Uterus (tissue), 4 donors: ENCODE results near the gene MEF2C. TPM values are rescaled to one million over a fixed set of nuclear protein-coding genes. Genes with fewer than 3 reads are reported as not detected.

Experiments used
- DNase-seq, 2 donors: peaks; one replicate each; pipeline ENCODE4 v3.0.0-alpha.2; 2019 to 2020
- H3K27ac ChIP-seq, 2 donors: fragments of 200-600 bp; sonication (generic); 1 replicate in 1 of 2; 2 replicates in 1 of 2; pipeline ENCODE4 v1.5.1; 2016 to 2018
- H3K27me3 ChIP-seq, 2 donors: fragments of 200-600 bp; sonication (generic); one replicate each; pipeline ENCODE4 v1.5.1; 2018 to 2019; ENCODE audit warnings: control low read depth in 1 of 2
- H3K36me3 ChIP-seq, 2 donors: fragments of 200-600 bp; sonication (generic); one replicate each; pipeline ENCODE4 v1.5.1; 2019; ENCODE audit warnings: control low read depth in 1 of 2
- H3K4me1 ChIP-seq, 2 donors: fragments of 200-600 bp; sonication (generic); one replicate each; pipeline ENCODE4 v1.5.1; 2018 to 2019; ENCODE audit warnings: control low read depth in 1 of 2
- H3K4me3 ChIP-seq, 2 donors: fragments of 200-600 bp; sonication (generic); 1 replicate in 1 of 2; 2 replicates in 1 of 2; pipeline ENCODE4 v1.5.1; 2018 to 2019; ENCODE audit warnings: mild to moderate bottlenecking in 1 of 2
- H3K9me3 ChIP-seq, 2 donors: fragments of 200-600 bp; sonication (generic); one replicate each; pipeline ENCODE4 v1.5.1; 2019; ENCODE audit warnings: control low read depth in 1 of 2
- POLR2A ChIP-seq, 2 donors: fragments of 450-650 bp; IDR thresholded peaks; one replicate each; pipeline ENCODE4 v1.6.1; 2016; ENCODE audit warnings: antibody characterized with exemption in 2 of 2, mild to moderate bottlenecking in 1 of 2, moderate library complexity in 1 of 2
- intact Hi-C: fragments of 100-400 bp; cut with DNase I; formaldehyde crosslinking; loops from one replicate; pipeline ENCODE4 v1.15.1; 2023; ENCODE audit warnings: low total_unique reads
- total RNA-seq, 4 donors: library from RNA; depleted of rRNA in 3 of 4; stranded (reverse); fragments of >200 nt in 3 of 4; gene quantifications; one replicate each; pipeline versions ENCODE4 v1.1.0 to v1.2.4, GENCODE V29; 2014 to 2023
- TF ChIP-seq, protein P1 (sequence below), 4 experiments: fragments of 200-600 bp in 2 of 4; fragments of 450-650 bp in 2 of 4; sonication (generic) in 2 of 4; IDR thresholded peaks; one replicate each; pipeline ENCODE4 v1.5.1; 2016 to 2019; ENCODE audit warnings: antibody characterized with exemption in 4 of 4, mild to moderate bottlenecking in 2 of 4, moderate library complexity in 1 of 4
- donor health status: DM: yes; HTN: yes; CAD: no.

The MEF2C gene
- total RNA-seq, 4 donors from 2014 or later = 30.3 to 134 (median 70.3) TPM

DNA sequence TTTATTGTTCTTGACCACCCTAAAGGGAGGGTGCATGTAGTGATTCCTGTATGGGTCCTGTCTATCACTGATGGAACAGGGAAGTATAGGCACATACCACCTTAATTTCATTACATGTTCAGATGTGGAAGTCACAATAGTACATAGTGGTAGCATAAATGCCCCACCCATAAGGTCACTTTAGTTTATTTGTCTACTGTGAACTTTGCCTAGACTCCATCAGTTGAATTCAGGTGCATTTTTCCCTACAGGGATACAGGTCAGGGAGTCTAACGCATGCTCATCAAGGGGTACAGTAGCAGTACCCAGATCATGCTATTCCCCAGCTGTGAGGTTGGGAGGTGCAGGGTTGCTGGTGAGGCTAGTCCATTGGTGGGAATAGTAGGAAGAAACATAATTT lies 175.0 kb downstream of the MEF2C start:
- Histone ChIP-seq H3K27ac (no peak overlapping the region), H3K4me3 (no peak overlapping the region), H3K36me3 (no peaks in the 10 kb centered on the region), H3K27me3 (peaks cover 0 to 4% of the 10 kb centered on the region in 2 donors), H3K9me3 (no peaks in the 10 kb centered on the region), H3K4me1 (no peaks in the 10 kb centered on the region)
- DNase-seq = no peak
- TF ChIP-seq, protein P1, sequence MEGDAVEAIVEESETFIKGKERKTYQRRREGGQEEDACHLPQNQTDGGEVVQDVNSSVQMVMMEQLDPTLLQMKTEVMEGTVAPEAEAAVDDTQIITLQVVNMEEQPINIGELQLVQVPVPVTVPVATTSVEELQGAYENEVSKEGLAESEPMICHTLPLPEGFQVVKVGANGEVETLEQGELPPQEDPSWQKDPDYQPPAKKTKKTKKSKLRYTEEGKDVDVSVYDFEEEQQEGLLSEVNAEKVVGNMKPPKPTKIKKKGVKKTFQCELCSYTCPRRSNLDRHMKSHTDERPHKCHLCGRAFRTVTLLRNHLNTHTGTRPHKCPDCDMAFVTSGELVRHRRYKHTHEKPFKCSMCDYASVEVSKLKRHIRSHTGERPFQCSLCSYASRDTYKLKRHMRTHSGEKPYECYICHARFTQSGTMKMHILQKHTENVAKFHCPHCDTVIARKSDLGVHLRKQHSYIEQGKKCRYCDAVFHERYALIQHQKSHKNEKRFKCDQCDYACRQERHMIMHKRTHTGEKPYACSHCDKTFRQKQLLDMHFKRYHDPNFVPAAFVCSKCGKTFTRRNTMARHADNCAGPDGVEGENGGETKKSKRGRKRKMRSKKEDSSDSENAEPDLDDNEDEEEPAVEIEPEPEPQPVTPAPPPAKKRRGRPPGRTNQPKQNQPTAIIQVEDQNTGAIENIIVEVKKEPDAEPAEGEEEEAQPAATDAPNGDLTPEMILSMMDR (IDR thresholded peaks at IDR 0.05) = no peak
- TF ChIP-seq POLR2A (IDR thresholded peaks at IDR 0.05) = no peak
- intact Hi-C loops = no loop called here

DNA sequence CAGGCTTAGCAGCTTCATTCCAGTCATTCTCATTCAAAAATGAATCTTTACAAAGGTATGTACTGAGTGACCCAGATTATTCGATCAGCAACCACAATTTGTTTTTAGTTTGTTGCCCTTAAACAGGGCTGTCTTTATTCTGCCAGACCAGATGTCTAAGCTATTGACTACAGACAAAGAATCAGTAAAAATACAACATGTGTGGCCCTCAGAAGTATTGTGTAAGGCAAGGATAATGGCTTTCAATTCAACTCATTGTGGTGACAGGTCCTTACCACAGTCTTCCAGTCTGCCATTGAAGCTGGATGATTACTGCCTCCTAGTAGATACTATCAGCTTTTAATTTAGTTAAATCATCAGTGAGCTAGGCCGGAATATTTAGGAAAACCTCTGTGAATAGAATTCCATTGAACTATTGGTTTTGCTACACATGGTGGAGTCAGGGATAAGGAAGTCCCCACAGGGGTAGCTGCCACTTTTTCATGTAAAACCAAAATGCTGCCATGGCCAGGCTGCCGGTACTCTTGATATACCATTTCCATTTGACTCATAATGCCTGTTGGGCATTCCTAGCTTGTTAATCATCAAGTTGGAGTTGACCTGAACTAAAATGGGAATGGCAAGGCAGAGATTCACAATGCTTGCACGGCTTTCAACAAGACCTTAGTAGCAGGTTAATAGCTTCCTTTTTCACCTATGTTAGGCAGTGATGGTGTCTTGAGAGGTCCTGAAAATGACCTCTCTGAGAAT lies 175.6 kb downstream of the MEF2C start:
- no peaks in the 10 kb centered on the region for H3K36me3 ChIP-seq
- no peaks in the 10 kb centered on the region for H3K9me3 ChIP-seq
- intact Hi-C loops = no loop called here
- H3K4me1 ChIP-seq = no peaks in the 10 kb centered on the region
- DNase-seq = no peak
- H3K4me3 ChIP-seq = no peak overlapping the region
- H3K27ac ChIP-seq = no peak overlapping the region
- peaks cover 0 to 4% of the 10 kb centered on the region in 2 donors for H3K27me3 ChIP-seq
- TF ChIP-seq, protein P1 (IDR thresholded peaks at IDR 0.05) = no peak
- TF ChIP-seq POLR2A (IDR thresholded peaks at IDR 0.05) = no peak

DNA sequence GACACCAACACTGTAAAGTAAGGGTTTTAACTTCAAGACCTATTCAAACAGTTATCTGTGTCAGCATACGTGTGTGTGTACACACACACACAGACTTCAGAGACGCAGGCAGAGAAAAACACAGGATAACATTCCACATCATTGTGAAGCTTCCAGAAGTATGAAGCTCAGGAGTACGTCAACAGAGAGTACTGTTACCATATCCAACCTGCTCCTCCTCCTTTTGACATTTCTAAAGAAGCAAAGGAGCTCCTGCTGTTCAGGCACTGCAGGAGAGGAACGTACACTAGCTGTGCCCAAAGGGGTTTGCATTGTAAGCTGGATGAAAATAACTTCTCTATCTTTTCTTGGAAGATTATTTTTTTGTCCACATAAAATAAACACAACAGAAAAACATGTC lies 180.7 kb downstream of the MEF2C start:
- intact Hi-C loops = no loop called here
- Histone ChIP-seq H3K4me3 (no peak overlapping the region), H3K4me1 (no peaks in the 10 kb centered on the region), H3K27ac (no peak overlapping the region), H3K9me3 (no peaks in the 10 kb centered on the region), H3K27me3 (peaks cover 0 to 5% of the 10 kb centered on the region in 2 donors), H3K36me3 (no peaks in the 10 kb centered on the region)
- no peak for TF ChIP-seq POLR2A (IDR thresholded peaks at IDR 0.05)
- TF ChIP-seq, protein P1 (IDR thresholded peaks at IDR 0.05) = no peak
- no peak for DNase-seq

DNA sequence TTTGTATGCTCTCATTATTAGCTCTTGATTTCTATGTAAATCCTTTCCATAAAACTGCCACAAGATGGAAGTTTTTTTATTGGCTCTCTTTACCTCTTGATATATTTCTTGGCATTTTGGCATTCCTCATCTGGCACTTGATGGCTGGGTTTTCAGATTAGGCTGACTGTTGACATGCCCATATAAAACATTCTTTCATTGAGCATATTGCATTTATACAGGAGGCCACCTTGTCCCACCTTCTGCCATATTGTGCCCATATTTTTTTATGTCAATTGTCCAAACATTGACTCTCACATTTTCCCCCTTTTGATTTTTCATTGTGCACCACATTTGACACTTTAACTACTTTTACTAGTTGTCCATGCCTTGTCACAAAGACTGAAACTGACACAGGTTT lies 182.9 kb downstream of the MEF2C start:
- intact Hi-C loops = no loop called here
- TF ChIP-seq, protein P1 (IDR thresholded peaks at IDR 0.05) = no peak
- TF ChIP-seq POLR2A (IDR thresholded peaks at IDR 0.05) = no peak
- Histone ChIP-seq H3K4me3 (no peak overlapping the region), H3K27ac (no peak overlapping the region), H3K36me3 (no peaks in the 10 kb centered on the region), H3K27me3 (peaks cover 5 to 16% of the 10 kb centered on the region in 2 donors), H3K4me1 (no peaks in the 10 kb centered on the region), H3K9me3 (no peaks in the 10 kb centered on the region)
- DNase-seq = no peak

DNA sequence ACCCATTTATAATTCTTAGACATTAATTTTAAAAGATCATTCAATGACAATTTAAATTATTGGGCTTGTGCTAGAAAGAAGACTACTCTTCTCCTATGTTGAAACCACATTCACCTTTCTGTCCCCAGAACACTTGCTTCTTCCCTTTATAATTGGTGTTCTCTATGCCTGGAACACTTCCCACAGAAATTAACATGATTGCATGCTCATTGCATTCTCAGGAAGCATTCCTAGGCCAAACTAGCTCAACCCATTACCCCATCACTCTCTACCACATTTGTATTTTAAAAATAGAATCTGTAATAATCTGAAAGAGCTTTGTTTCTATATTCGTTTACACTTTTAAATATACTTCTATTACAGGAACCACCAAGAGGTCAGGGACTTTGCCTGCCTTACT lies 184.7 kb downstream of the MEF2C start:
- Histone ChIP-seq H3K36me3 (no peaks in the 10 kb centered on the region), H3K4me1 (no peaks in the 10 kb centered on the region), H3K9me3 (no peaks in the 10 kb centered on the region), H3K27ac (no peak overlapping the region), H3K27me3 (peaks cover 5 to 33% of the 10 kb centered on the region in 2 donors), H3K4me3 (no peak overlapping the region)
- DNase-seq = no peak
- TF ChIP-seq POLR2A (IDR thresholded peaks at IDR 0.05) = no peak
- TF ChIP-seq, protein P1 (IDR thresholded peaks at IDR 0.05) = no peak
- intact Hi-C loops = no loop called here
